Heart left ventricle (tissue), 13 donors: ENCODE measurements around the gene CFTR.

Experiments used
- CTCF ChIP-seq, 12 donors: fragments of 200-600 bp; sonication (generic) in 4 of 12; IDR thresholded peaks; one replicate each; pipeline versions ENCODE4 v1.5.0 to v1.8.0; 2018 to 2022; ENCODE audit warnings: antibody characterized with exemption in 12 of 12, mild to moderate bottlenecking in 5 of 12
- POLR2A ChIP-seq, 2 donors: fragments of 450-650 bp; IDR thresholded peaks; one replicate each; pipeline ENCODE4 v1.6.1; 2017; ENCODE audit warnings: antibody characterized with exemption in 2 of 2, mild to moderate bottlenecking in 2 of 2, moderate library complexity in 2 of 2
- donor health status: ischemic (EF 13 %, LVEDD 7.1; RV severe dilation, severe dysfunction).
- donor health status: DM: no; HTN: yes; CAD: no.
- donor health status: DM: no; HTN: no; CAD: no.
- donor health status: ischemic (EF 25% LVEDD 6.9; RV normal size, moderate dysfunction).
- donor health status: ischemic (EF 25% LVEDD 5.7; RV mildly dilated, moderate dysfunction).
- donor health status: ischemic (EF 35%, LVEDD 5.7; RV mildly dilated, moderate dysfunction).
- donor health status: nonischemic (EF 11% LVEDD 7.7; RV severe dilation, severe dysfunction).
- donor health status: DM: yes; HTN: yes; CAD: no.
- donor health status: PGD.
- donor health status: ischemic (EF 29% LVEDD 5.4; RV normal size, mild dysfunction).
- donor health status: nonischemic (EF 23%, LVEDD 6.1; RV moderate dilation, normal function).

- TF ChIP-seq CTCF (IDR thresholded peaks at IDR 0.05) (no peak), POLR2A (IDR thresholded peaks at IDR 0.05) (no peak)
These were observed 75.4 kb downstream of the CFTR start for GRCh38 chr7:117555260-117555659.
